ENCODE results near the gene E2F2. TPM values are rescaled to one million over a fixed set of nuclear protein-coding genes. Genes with fewer than 3 reads are reported as not detected.
A peak's percentile ranks its signal among the peaks of the same experiment; 100 is the strongest.

The E2F2 gene
- total and polyA plus RNA-seq, 2 experiments from 2014 or later, result 0.78 to 3.4 TPM

- TF ChIP-seq, protein P1, sequence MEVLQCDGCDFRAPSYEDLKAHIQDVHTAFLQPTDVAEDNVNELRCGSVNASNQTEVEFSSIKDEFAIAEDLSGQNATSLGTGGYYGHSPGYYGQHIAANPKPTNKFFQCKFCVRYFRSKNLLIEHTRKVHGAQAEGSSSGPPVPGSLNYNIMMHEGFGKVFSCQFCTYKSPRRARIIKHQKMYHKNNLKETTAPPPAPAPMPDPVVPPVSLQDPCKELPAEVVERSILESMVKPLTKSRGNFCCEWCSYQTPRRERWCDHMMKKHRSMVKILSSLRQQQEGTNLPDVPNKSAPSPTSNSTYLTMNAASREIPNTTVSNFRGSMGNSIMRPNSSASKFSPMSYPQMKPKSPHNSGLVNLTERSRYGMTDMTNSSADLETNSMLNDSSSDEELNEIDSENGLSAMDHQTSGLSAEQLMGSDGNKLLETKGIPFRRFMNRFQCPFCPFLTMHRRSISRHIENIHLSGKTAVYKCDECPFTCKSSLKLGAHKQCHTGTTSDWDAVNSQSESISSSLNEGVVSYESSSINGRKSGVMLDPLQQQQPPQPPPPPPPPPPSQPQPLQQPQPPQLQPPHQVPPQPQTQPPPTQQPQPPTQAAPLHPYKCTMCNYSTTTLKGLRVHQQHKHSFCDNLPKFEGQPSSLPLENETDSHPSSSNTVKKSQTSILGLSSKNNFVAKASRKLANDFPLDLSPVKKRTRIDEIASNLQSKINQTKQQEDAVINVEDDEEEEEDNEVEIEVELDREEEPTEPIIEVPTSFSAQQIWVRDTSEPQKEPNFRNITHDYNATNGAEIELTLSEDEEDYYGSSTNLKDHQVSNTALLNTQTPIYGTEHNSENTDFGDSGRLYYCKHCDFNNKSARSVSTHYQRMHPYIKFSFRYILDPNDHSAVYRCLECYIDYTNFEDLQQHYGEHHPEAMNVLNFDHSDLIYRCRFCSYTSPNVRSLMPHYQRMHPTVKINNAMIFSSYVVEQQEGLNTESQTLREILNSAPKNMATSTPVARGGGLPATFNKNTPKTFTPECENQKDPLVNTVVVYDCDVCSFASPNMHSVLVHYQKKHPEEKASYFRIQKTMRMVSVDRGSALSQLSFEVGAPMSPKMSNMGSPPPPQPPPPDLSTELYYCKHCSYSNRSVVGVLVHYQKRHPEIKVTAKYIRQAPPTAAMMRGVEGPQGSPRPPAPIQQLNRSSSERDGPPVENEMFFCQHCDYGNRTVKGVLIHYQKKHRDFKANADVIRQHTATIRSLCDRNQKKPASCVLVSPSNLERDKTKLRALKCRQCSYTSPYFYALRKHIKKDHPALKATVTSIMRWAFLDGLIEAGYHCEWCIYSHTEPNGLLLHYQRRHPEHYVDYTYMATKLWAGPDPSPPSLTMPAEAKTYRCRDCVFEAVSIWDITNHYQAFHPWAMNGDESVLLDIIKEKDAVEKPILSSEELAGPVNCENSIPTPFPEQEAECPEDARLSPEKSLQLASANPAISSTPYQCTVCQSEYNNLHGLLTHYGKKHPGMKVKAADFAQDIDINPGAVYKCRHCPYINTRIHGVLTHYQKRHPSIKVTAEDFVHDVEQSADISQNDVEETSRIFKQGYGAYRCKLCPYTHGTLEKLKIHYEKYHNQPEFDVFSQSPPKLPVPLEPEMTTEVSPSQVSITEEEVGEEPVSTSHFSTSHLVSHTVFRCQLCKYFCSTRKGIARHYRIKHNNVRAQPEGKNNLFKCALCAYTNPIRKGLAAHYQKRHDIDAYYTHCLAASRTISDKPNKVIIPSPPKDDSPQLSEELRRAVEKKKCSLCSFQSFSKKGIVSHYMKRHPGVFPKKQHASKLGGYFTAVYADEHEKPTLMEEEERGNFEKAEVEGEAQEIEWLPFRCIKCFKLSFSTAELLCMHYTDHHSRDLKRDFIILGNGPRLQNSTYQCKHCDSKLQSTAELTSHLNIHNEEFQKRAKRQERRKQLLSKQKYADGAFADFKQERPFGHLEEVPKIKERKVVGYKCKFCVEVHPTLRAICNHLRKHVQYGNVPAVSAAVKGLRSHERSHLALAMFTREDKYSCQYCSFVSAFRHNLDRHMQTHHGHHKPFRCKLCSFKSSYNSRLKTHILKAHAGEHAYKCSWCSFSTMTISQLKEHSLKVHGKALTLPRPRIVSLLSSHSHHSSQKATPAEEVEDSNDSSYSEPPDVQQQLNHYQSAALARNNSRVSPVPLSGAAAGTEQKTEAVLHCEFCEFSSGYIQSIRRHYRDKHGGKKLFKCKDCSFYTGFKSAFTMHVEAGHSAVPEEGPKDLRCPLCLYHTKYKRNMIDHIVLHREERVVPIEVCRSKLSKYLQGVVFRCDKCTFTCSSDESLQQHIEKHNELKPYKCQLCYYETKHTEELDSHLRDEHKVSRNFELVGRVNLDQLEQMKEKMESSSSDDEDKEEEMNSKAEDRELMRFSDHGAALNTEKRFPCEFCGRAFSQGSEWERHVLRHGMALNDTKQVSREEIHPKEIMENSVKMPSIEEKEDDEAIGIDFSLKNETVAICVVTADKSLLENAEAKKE (CRISPR knock-in tag; IDR thresholded peaks at IDR 0.05), result no peak
Measured at GRCh38 chr1:23563003-23563402, 32.0 kb upstream of the E2F2 start (continued).

- TF ChIP-seq JUNB (IDR thresholded peaks at IDR 0.05; ENCODE audit: unreplicated experiment) (no peak), EZH2phosphoT487 (IDR thresholded peaks at IDR 0.05; ENCODE audit: unreplicated experiment) (no peak), POLR2AphosphoS5 (IDR thresholded peaks at IDR 0.05; ENCODE audit: low read depth) (peak; percentile 57), REST (IDR thresholded peaks at IDR 0.05; ENCODE audit: unreplicated experiment) (no peak), ZNF114 (CRISPR knock-in tag; IDR thresholded peaks at IDR 0.05) (no peak), EZH2 (IDR thresholded peaks at IDR 0.05; ENCODE audit: low read depth, unreplicated experiment) (no peak), ZNF331 (CRISPR knock-in tag; IDR thresholded peaks at IDR 0.05; ENCODE audit: low read depth) (no peak), STAT1 (IDR thresholded peaks at IDR 0.05; ENCODE audit: unreplicated experiment) (no peak), CREB1 (CRISPR knock-in tag; IDR thresholded peaks at IDR 0.05; ENCODE audit: low read depth) (peak; percentile 84)
- TF ChIP-seq, protein P2, sequence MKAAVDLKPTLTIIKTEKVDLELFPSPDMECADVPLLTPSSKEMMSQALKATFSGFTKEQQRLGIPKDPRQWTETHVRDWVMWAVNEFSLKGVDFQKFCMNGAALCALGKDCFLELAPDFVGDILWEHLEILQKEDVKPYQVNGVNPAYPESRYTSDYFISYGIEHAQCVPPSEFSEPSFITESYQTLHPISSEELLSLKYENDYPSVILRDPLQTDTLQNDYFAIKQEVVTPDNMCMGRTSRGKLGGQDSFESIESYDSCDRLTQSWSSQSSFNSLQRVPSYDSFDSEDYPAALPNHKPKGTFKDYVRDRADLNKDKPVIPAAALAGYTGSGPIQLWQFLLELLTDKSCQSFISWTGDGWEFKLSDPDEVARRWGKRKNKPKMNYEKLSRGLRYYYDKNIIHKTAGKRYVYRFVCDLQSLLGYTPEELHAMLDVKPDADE (IDR thresholded peaks at IDR 0.05), result no peak
- Histone ChIP-seq H3F3A (replicated peaks; ENCODE audit: low read depth) (peaks cover 15% of the 10 kb centered on the region), H2AFZ (no peak overlapping the region), H3K27me3 (ENCODE audit: insufficient read depth) (peaks cover 32% of the 10 kb centered on the region), H3K9me2 (ENCODE audit: insufficient read depth) (no peaks in the 10 kb centered on the region), H4K20me1 (replicated peaks; ENCODE audit: insufficient read depth) (peaks cover 5% of the 10 kb centered on the region), H3K4me1 (ENCODE audit: insufficient read depth) (peaks cover 43% of the 10 kb centered on the region), H3K36me3 (ENCODE audit: insufficient read depth) (peaks cover 4% of the 10 kb centered on the region; the same call in 1 of the 2 replicates), H3K79me2 (replicated peaks; ENCODE audit: insufficient read depth) (peaks cover 18% of the 10 kb centered on the region), H3K27ac (ENCODE audit: low read depth) (peak overlapping the region; percentile 70), H3K4me2 (peak overlapping the region; percentile 93), H3K4me3 (peak overlapping the region; percentile 11; the same call in 1 of the 2 replicates)
- ATAC-seq, result peak; percentile 64
- Mint-ChIP-seq H3K36me3 (ENCODE audit: low read depth) (peaks cover 15% of the 10 kb centered on the region), H3K4me1 (peaks cover 56% of the 10 kb centered on the region), H3K9me3 (no peaks in the 10 kb centered on the region), H3K4me3 (peak overlapping the region; percentile 57), H3K27ac (peak overlapping the region; percentile 89), H3K27me3 (ENCODE audit: insufficient read depth, low read depth, poor library complexity) (peaks cover 19% of the 10 kb centered on the region)
- peak; percentile 96 for DNase-seq (ENCODE audit: low spot score)
Measured at GRCh38 chr1:23562137-23562876, 31.3 kb upstream of the E2F2 start.

All from GM23338 (cell line).